Testis (tissue), 3 donors: Measurements from ENCODE around the gene MROH8. TPM values are rescaled to one million over a fixed set of nuclear protein-coding genes. Genes with fewer than 3 reads are reported as not detected.

ENCODE experiments used
- DNase-seq: peaks from one replicate; pipeline ENCODE4 v3.0.0-alpha.2; 2019
- H3K27ac ChIP-seq, 2 donors: fragments of 200-600 bp; sonication (generic); one replicate each; pipeline ENCODE4 v1.5.1; 2019
- H3K27me3 ChIP-seq: fragments of 200-600 bp; sonication (generic); one replicate; pipeline ENCODE4 v1.5.1; 2019
- H3K36me3 ChIP-seq: fragments of 200-600 bp; sonication (generic); one replicate; pipeline ENCODE4 v1.5.1; 2017; ENCODE audit warnings: low read depth; ENCODE audit errors: missing control alignments
- H3K4me1 ChIP-seq: fragments of 200-600 bp; sonication (generic); one replicate; pipeline ENCODE4 v1.5.1; 2019
- H3K4me3 ChIP-seq, 2 donors: fragments of 200-600 bp; sonication (generic); one replicate each; pipeline ENCODE4 v1.5.1; 2017 to 2019
- H3K9me3 ChIP-seq: fragments of 200-600 bp; sonication (generic); one replicate; pipeline ENCODE4 v1.5.1; 2017
- CTCF ChIP-seq, 3 experiments: fragments of 450-650 bp in 2 of 3; fragments of 200-600 bp in 1 of 3; sonication (generic) in 1 of 3; IDR thresholded peaks; one replicate each; pipeline ENCODE4 v1.5.1; 2016 to 2019; ENCODE audit warnings: antibody characterized with exemption in 3 of 3, mild to moderate bottlenecking in 2 of 3, moderate library complexity in 1 of 3
- POLR2A ChIP-seq: fragments of 450-650 bp; IDR thresholded peaks from one replicate; pipeline ENCODE4 v1.6.1; 2017; ENCODE audit warnings: antibody characterized with exemption, mild to moderate bottlenecking, moderate library complexity
- WGBS, 2 donors: methylation state at CpG; one replicate each; pipeline ENCODE4 v1.1.5; 2018; 5-methylcytosine and 5-hydroxymethylcytosine counted together
- intact Hi-C: fragments of 100-400 bp; cut with DNase I; formaldehyde crosslinking; loops from one replicate; pipeline ENCODE4 v1.15.1; 2023; ENCODE audit warnings: low total_unique reads
- polyA plus RNA-seq: library from polyadenylated mRNA; stranded (reverse); fragments of 350-450 nt; fragmentation: Illumina TruSeq; extraction: RNeasy Lipid Tissue Mini Kit (QIAGEN cat#74804); gene quantifications from one replicate; pipeline ENCODE4 v1.2.3, GENCODE V29; 2014; ENCODE audit warnings: low read depth, low replicate concordance; ENCODE audit not compliant: insufficient read depth
- total RNA-seq, 2 donors: library from RNA; depleted of rRNA; stranded (reverse); fragments of >200 nt; gene quantifications; one replicate each; pipeline ENCODE4 v1.2.3, GENCODE V29; 2016

MROH8 gene
- total and polyA plus RNA-seq, 3 donors from 2014 or later = 36.6 to 93.8 (median 43.5) TPM

- Histone ChIP-seq H3K9me3 (no peaks in the 10 kb centered on the region), H3K4me3 (no peak overlapping the region), H3K27ac (no peak overlapping the region), H3K36me3 (no peaks in the 10 kb centered on the region), H3K4me1 (peaks cover 3% of the 10 kb centered on the region), H3K27me3 (no peaks in the 10 kb centered on the region)
- DNase-seq = no peak
- 72 to 86% methylated on average over 2 of the region's 2 CpGs for WGBS, 2 donors
- TF ChIP-seq CTCF (IDR thresholded peaks at IDR 0.05) (no peak), POLR2A (no peak)
- intact Hi-C loops = no loop called here
Measured at GRCh38 chr20:37205794-37206193, 26.4 kb upstream of the MROH8 start.

DNA sequence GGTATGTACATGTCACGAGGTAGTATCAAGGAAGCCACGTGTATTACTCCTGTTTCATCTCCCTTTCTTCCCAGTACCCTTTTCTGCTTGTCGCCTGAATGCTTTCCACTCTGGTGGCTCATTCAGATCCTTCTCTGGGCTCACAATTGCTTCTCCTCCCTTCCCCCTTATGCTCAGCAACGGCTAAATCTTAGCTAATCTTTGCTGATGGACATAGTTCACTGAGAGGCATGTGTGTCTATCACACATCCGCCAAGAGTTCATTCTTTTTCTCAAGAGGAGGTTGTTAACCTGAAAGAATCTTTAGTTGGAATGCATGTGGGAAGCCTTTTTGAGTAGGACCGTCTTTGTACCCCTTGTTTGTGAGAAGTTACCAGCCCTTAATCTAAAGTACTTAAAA lies 25.8 kb upstream of the MROH8 start:
- TF ChIP-seq POLR2A (no peak), CTCF (IDR thresholded peaks at IDR 0.05) (no peak)
- H3K27ac ChIP-seq = no peak overlapping the region
- no peaks in the 10 kb centered on the region for H3K36me3 ChIP-seq
- intact Hi-C loops = no loop called here
- no peak overlapping the region for H3K4me3 ChIP-seq
- DNase-seq = no peak
- no peaks in the 10 kb centered on the region for H3K27me3 ChIP-seq
- H3K9me3 ChIP-seq = no peaks in the 10 kb centered on the region
- 81 to 83% methylated on average over 6 of the region's 6 CpGs for WGBS, 2 donors
- peaks cover 3% of the 10 kb centered on the region for H3K4me1 ChIP-seq

- no peaks in the 10 kb centered on the region for H3K36me3 ChIP-seq
- TF ChIP-seq CTCF (IDR thresholded peaks at IDR 0.05) (no peak), POLR2A (no peak)
- H3K27me3 ChIP-seq = no peaks in the 10 kb centered on the region
- H3K4me3 ChIP-seq = no peak overlapping the region
- peaks cover 3% of the 10 kb centered on the region for H3K4me1 ChIP-seq
- 79 to 93% methylated on average over 3 of the region's 3 CpGs for WGBS, 2 donors
- H3K9me3 ChIP-seq = no peaks in the 10 kb centered on the region
- DNase-seq = no peak
- H3K27ac ChIP-seq = no peak overlapping the region
- intact Hi-C loops = loop anchor here (5.0 kb wide), 1 partner anchor 333 kb away; no protein-coding TSS in a partner anchor
Measured at GRCh38 chr20:37204056-37204455, 24.7 kb upstream of the MROH8 start.

- no peaks in the 10 kb centered on the region for H3K27me3 ChIP-seq
- DNase-seq = peak; percentile 57
- intact Hi-C loops = loop anchor here (5.0 kb wide), 1 partner anchor 335 kb away; no protein-coding TSS in a partner anchor
- H3K9me3 ChIP-seq = no peaks in the 10 kb centered on the region
- peak overlapping the region in 1 of 2 donors; percentile 33 for H3K27ac ChIP-seq
- no peak for TF ChIP-seq POLR2A
- peak; percentile 49 to 81 (median 67) for TF ChIP-seq CTCF (IDR thresholded peaks at IDR 0.05)
- H3K4me3 ChIP-seq = no peak overlapping the region
- no peaks in the 10 kb centered on the region for H3K36me3 ChIP-seq
- peaks cover 3% of the 10 kb centered on the region for H3K4me1 ChIP-seq
- 70 to 75% methylated on average over 6 of the region's 6 CpGs for WGBS, 2 donors
Measured at GRCh38 chr20:37202267-37202943, 23.1 kb upstream of the MROH8 start.

DNA sequence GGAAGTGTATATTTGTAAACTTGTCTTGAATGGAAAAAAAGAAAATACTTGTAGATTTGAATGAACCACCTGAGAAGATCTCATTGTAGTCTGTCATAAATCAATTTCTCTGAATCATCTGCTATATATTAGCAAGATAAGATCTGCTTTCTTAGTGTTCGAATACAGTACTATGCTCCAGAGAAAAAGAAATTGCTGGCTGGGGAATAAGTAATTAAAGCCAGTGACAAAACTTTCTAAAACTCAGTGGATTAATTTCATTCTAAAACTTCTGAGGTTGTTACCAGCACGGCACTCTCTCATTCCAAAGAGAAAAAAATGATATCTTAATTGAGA lies 22.4 kb upstream of the MROH8 start:
- DNase-seq = no peak
- no peaks in the 10 kb centered on the region for H3K27me3 ChIP-seq
- peak overlapping the region in 1 of 2 donors; percentile 33 for H3K27ac ChIP-seq
- no peaks in the 10 kb centered on the region for H3K9me3 ChIP-seq
- intact Hi-C loops = loop anchor here (5.0 kb wide), 1 partner anchor 336 kb away; no protein-coding TSS in a partner anchor
- 65 to 70% methylated on average over 2 of the region's 2 CpGs for WGBS, 2 donors
- H3K4me3 ChIP-seq = no peak overlapping the region
- no peak for TF ChIP-seq CTCF (IDR thresholded peaks at IDR 0.05)
- TF ChIP-seq POLR2A = no peak
- no peaks in the 10 kb centered on the region for H3K36me3 ChIP-seq
- H3K4me1 ChIP-seq = peaks cover 2% of the 10 kb centered on the region
